Activated T-cell treated with anti-CD3 and anti-CD28 coated beads for 4 hours (primary cell): ENCODE results near the gene STK11IP.

ENCODE experiments used
- DNase-seq: peaks from one replicate; pipeline ENCODE4 v3.0.0-alpha.2; 2020

Gene STK11IP

GRCh38 chr2:219597552-219598307 is at the start of gene STK11IP:
TSS of gene STK11IP (plus strand) at chr2:219597857. CDS start at chr2:219598120, 263 bp downstream.
- peak; percentile 85 for DNase-seq

GRCh38 chr2:219548990-219549389 is 48.7 kb upstream of the STK11IP start:
- DNase-seq = no peak

GRCh38 chr2:219549619-219550018 is 48.0 kb upstream of the STK11IP start:
- no peak for DNase-seq

GRCh38 chr2:219551441-219552381 is 45.9 kb upstream of the STK11IP start:
- DNase-seq = no peak

- DNase-seq = peak; percentile 73
These were observed 45.1 kb upstream of the STK11IP start for GRCh38 chr2:219552382-219553167.

GRCh38 chr2:219553168-219553417 is 44.6 kb upstream of the STK11IP start:
- DNase-seq = no peak

- no peak for DNase-seq
These were observed 44.1 kb upstream of the STK11IP start for GRCh38 chr2:219553463-219553963.

GRCh38 chr2:219554350-219554749 is 43.3 kb upstream of the STK11IP start:
- no peak for DNase-seq

GRCh38 chr2:219555956-219556355 is 41.7 kb upstream of the STK11IP start:
- DNase-seq = no peak

GRCh38 chr2:219556413-219556812 is 41.2 kb upstream of the STK11IP start:
- DNase-seq = no peak

- no peak for DNase-seq
These were observed 40.3 kb upstream of the STK11IP start for GRCh38 chr2:219557320-219557719.

GRCh38 chr2:219557791-219558785 is 39.6 kb upstream of the STK11IP start:
- DNase-seq = no peak

GRCh38 chr2:219559156-219559915 is 38.3 kb upstream of the STK11IP start:
- DNase-seq = no peak

- no peak for DNase-seq
These were observed 37.4 kb upstream of the STK11IP start for GRCh38 chr2:219560037-219560892.

GRCh38 chr2:219560893-219561178 is 36.8 kb upstream of the STK11IP start:
- no peak for DNase-seq

GRCh38 chr2:219561179-219562048 is 36.2 kb upstream of the STK11IP start:
- DNase-seq = no peak

- no peak for DNase-seq
These were observed 35.3 kb upstream of the STK11IP start for GRCh38 chr2:219562049-219563020.
